ENCODE measurements around the gene CTNND2.
"Not testable (repeated sequence)": the region's sequence is repeated elsewhere in the genome, so short reads cannot be mapped to it uniquely, and the experiment has no call there.

CTNND2 gene

GRCh38 chr5:11672385-11673085, 231.7 kb downstream of the CTNND2 start:
- DNase-seq (ENCODE audit: low read depth in 2 of 2): no peak

GRCh38 chr5:11658376-11658775, 245.9 kb downstream of the CTNND2 start:
- no peak for DNase-seq (ENCODE audit: low read depth in 2 of 2)

- no peak for DNase-seq (ENCODE audit: low read depth in 2 of 2)
These were observed 247.3 kb downstream of the CTNND2 start for GRCh38 chr5:11656916-11657315.

- no peak for DNase-seq (ENCODE audit: low read depth in 2 of 2)
These were observed 248.6 kb downstream of the CTNND2 start for GRCh38 chr5:11655681-11656080.

- no peak for DNase-seq (ENCODE audit: low read depth in 2 of 2)
These were observed 253.3 kb downstream of the CTNND2 start for GRCh38 chr5:11650936-11651335.

GRCh38 chr5:11646141-11646540, 258.1 kb downstream of the CTNND2 start:
- no peak for DNase-seq (ENCODE audit: low read depth in 2 of 2)

GRCh38 chr5:11642438-11642837, 261.8 kb downstream of the CTNND2 start:
- no peak for DNase-seq (ENCODE audit: low read depth in 2 of 2)

GRCh38 chr5:11640158-11640873, 263.9 kb downstream of the CTNND2 start:
- DNase-seq (ENCODE audit: low read depth in 2 of 2): no peak

GRCh38 chr5:11622785-11623184, 281.5 kb downstream of the CTNND2 start:
- no peak for DNase-seq (ENCODE audit: low read depth in 2 of 2)

- no peak for DNase-seq (ENCODE audit: low read depth in 2 of 2)
These were observed 284.1 kb downstream of the CTNND2 start for GRCh38 chr5:11620172-11620571.

GRCh38 chr5:11619339-11620024, 284.8 kb downstream of the CTNND2 start:
- no peak for DNase-seq (ENCODE audit: low read depth in 2 of 2)

- no peak for DNase-seq (ENCODE audit: low read depth in 2 of 2)
These were observed 287.2 kb downstream of the CTNND2 start for GRCh38 chr5:11617080-11617479.

GRCh38 chr5:11616624-11617023, 287.6 kb downstream of the CTNND2 start:
- not testable (repeated sequence) for DNase-seq (ENCODE audit: low read depth in 2 of 2)

- DNase-seq (ENCODE audit: low read depth in 2 of 2): no peak
These were observed 293.2 kb downstream of the CTNND2 start for GRCh38 chr5:11611011-11611410.

- DNase-seq (ENCODE audit: low read depth in 2 of 2): no peak
These were observed 294.5 kb downstream of the CTNND2 start for GRCh38 chr5:11609570-11610303.

- no peak for DNase-seq (ENCODE audit: low read depth in 2 of 2)
These were observed 295.7 kb downstream of the CTNND2 start for GRCh38 chr5:11608530-11608929.

- DNase-seq (ENCODE audit: low read depth in 2 of 2): no peak
These were observed 296.2 kb downstream of the CTNND2 start for GRCh38 chr5:11607944-11608483.

GRCh38 chr5:11602298-11602697, 301.9 kb downstream of the CTNND2 start:
- no peak for DNase-seq (ENCODE audit: low read depth in 2 of 2)

- no peak for DNase-seq (ENCODE audit: low read depth in 2 of 2)
These were observed 304.7 kb downstream of the CTNND2 start for GRCh38 chr5:11599499-11599898.

GRCh38 chr5:11596657-11597071, 307.6 kb downstream of the CTNND2 start:
- no peak for DNase-seq (ENCODE audit: low read depth in 2 of 2)

GRCh38 chr5:11596185-11596584, 308.1 kb downstream of the CTNND2 start:
- no peak for DNase-seq (ENCODE audit: low read depth in 2 of 2)

GRCh38 chr5:11595045-11595444, 309.2 kb downstream of the CTNND2 start:
- DNase-seq (ENCODE audit: low read depth in 2 of 2): no peak

Measured in stimulated activated CD8-positive, alpha-beta memory T cell treated with anti-CD3 and anti-CD28 coated beads, Interleukin-15, amount 100 ng/mL, for 4 hours (primary cell).